Vagina (tissue), 2 donors: ENCODE results near the gene ANKRD35.

Experiments used
- CTCF ChIP-seq, 3 experiments: fragments of 450-650 bp in 2 of 3; fragments of 200-600 bp in 1 of 3; sonication (generic) in 1 of 3; IDR thresholded peaks; one replicate each; pipeline ENCODE4 v1.5.1; 2017 to 2019; ENCODE audit warnings: antibody characterized with exemption in 3 of 3, mild to moderate bottlenecking in 2 of 3, moderate library complexity in 2 of 3
- POLR2A ChIP-seq, 2 donors: fragments of 450-650 bp; IDR thresholded peaks; one replicate each; pipeline ENCODE4 v1.6.1; 2017; ENCODE audit warnings: antibody characterized with exemption in 2 of 2, mild to moderate bottlenecking in 2 of 2, moderate library complexity in 2 of 2

- TF ChIP-seq CTCF (IDR thresholded peaks at IDR 0.05) (no peak), POLR2A (IDR thresholded peaks at IDR 0.05) (no peak)
Measured at GRCh38 chr1:145855426-145855948, 30.2 kb downstream of the ANKRD35 start.
